Activated gamma-delta T cell treated with Interleukin-2 at 50 U/mL for 16 hours (primary cell): ENCODE measurements around the gene FRYL.
"Not testable (repeated sequence)": the region's sequence is repeated elsewhere in the genome, so short reads cannot be mapped to it uniquely, and the experiment has no call there.

ENCODE experiments used
- DNase-seq: peaks from one replicate; pipeline ENCODE4 v3.0.0-alpha.2; 2020

Gene FRYL

GRCh38 chr4:48653217-48654014 is 126.7 kb downstream of the FRYL start:
- DNase-seq = no peak

GRCh38 chr4:48651914-48652313 is 128.2 kb downstream of the FRYL start:
- no peak for DNase-seq

GRCh38 chr4:48649505-48649904 is 130.6 kb downstream of the FRYL start:
- no peak for DNase-seq

- no peak for DNase-seq
These were observed 134.8 kb downstream of the FRYL start for GRCh38 chr4:48645225-48645794.

GRCh38 chr4:48642421-48643374 is 137.4 kb downstream of the FRYL start:
- no peak for DNase-seq

GRCh38 chr4:48641401-48641800 is 138.7 kb downstream of the FRYL start:
- no peak for DNase-seq

- no peak for DNase-seq
These were observed 139.4 kb downstream of the FRYL start for GRCh38 chr4:48640699-48641098.

GRCh38 chr4:48640225-48640624 is 139.9 kb downstream of the FRYL start:
- no peak for DNase-seq

- DNase-seq = no peak
These were observed 140.3 kb downstream of the FRYL start for GRCh38 chr4:48639807-48640206.

GRCh38 chr4:48638586-48638985 is 141.5 kb downstream of the FRYL start:
- not testable (repeated sequence) for DNase-seq

GRCh38 chr4:48636911-48637310 is 143.2 kb downstream of the FRYL start:
- no peak for DNase-seq

GRCh38 chr4:48635980-48636379 is 144.1 kb downstream of the FRYL start:
- no peak for DNase-seq

GRCh38 chr4:48635310-48635709 is 144.8 kb downstream of the FRYL start:
- no peak for DNase-seq

- DNase-seq = no peak
These were observed 145.3 kb downstream of the FRYL start for GRCh38 chr4:48634688-48635308.

GRCh38 chr4:48633657-48634056 is 146.4 kb downstream of the FRYL start:
- no peak for DNase-seq

GRCh38 chr4:48629458-48629857 is 150.6 kb downstream of the FRYL start:
- DNase-seq = no peak

- DNase-seq = no peak
These were observed 156.8 kb downstream of the FRYL start for GRCh38 chr4:48623182-48623780.

GRCh38 chr4:48620831-48621230 is 159.2 kb downstream of the FRYL start:
- DNase-seq = no peak

GRCh38 chr4:48620093-48620492 is 160.0 kb downstream of the FRYL start:
- no peak for DNase-seq

GRCh38 chr4:48604527-48604926 is 175.6 kb downstream of the FRYL start:
- no peak for DNase-seq

GRCh38 chr4:48604041-48604440 is 176.0 kb downstream of the FRYL start:
- DNase-seq = no peak

GRCh38 chr4:48603366-48604003 is 176.6 kb downstream of the FRYL start:
- no peak for DNase-seq
